ENCODE data around the gene CDH24. TPM values are rescaled to one million over a fixed set of nuclear protein-coding genes. Genes with fewer than 3 reads are reported as not detected.

The CDH24 gene
- total and polyA plus RNA-seq, 9 of the 15 experiments (the other 6 are each of a cell fraction or from before 2014, with no cell fraction given), result 0.04 to 16.2 (median 4.9) TPM

GRCh38 chr14:23052182-23052623, 5.1 kb downstream of the CDH24 start (continued):
- TF ChIP-seq TAF9B (IDR thresholded peaks at IDR 0.05; ENCODE audit: partially characterized antibody) (no peak), CTCF (IDR thresholded peaks at IDR 0.05 in 2 of 3, conservative IDR thresholded peaks at IDR 0.05 in 1 of 3; ENCODE audit: insufficient read depth in 2 of 3, low read depth in 1 of 3, low read length in 3 of 3) (peak; percentile 73 to 82 (median 77)), TEAD2 (tag; IDR thresholded peaks at IDR 0.05) (no peak), NR2F6 (CRISPR knock-in tag; IDR thresholded peaks at IDR 0.05) (no peak), ATF7 (IDR thresholded peaks at IDR 0.05) (no peak), ZBTB17 (CRISPR knock-in tag; IDR thresholded peaks at IDR 0.05) (no peak), EHMT2 (IDR thresholded peaks at IDR 0.05) (no peak), ZNF23 (CRISPR knock-in tag; IDR thresholded peaks at IDR 0.05) (no peak), ASH1L (IDR thresholded peaks at IDR 0.05; ENCODE audit: borderline replicate concordance, low read depth, partially characterized antibody) (no peak), ZNF75A (CRISPR knock-in tag; IDR thresholded peaks at IDR 0.05) (no peak), XRCC3 (IDR thresholded peaks at IDR 0.05) (no peak), FOS (IDR thresholded peaks at IDR 0.05; ENCODE audit: extremely low read depth, insufficient read length) (no peak), CREM (IDR thresholded peaks at IDR 0.05; ENCODE audit: low read depth) (0 out of 2 replicates have a peak, but pooled peaks have one; percentile 17), TAL1 (IDR thresholded peaks at IDR 0.05) (no peak)
- TF ChIP-seq, protein P1, sequence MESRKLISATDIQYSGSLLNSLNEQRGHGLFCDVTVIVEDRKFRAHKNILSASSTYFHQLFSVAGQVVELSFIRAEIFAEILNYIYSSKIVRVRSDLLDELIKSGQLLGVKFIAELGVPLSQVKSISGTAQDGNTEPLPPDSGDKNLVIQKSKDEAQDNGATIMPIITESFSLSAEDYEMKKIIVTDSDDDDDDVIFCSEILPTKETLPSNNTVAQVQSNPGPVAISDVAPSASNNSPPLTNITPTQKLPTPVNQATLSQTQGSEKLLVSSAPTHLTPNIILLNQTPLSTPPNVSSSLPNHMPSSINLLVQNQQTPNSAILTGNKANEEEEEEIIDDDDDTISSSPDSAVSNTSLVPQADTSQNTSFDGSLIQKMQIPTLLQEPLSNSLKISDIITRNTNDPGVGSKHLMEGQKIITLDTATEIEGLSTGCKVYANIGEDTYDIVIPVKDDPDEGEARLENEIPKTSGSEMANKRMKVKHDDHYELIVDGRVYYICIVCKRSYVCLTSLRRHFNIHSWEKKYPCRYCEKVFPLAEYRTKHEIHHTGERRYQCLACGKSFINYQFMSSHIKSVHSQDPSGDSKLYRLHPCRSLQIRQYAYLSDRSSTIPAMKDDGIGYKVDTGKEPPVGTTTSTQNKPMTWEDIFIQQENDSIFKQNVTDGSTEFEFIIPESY (CRISPR knock-in tag; IDR thresholded peaks at IDR 0.05), result peak; percentile 98
